Brain microvascular endothelial cell (primary cell): ENCODE results near the gene SP1.
A peak's percentile ranks its signal among the peaks of the same experiment; 100 is the strongest.
"Not testable (repeated sequence)": the region's sequence is repeated elsewhere in the genome, so short reads cannot be mapped to it uniquely, and the experiment has no call there.

ENCODE experiments used
- DNase-seq: peaks from one replicate; pipeline ENCODE4 v3.0.0-alpha.2; 2020
- H3K27ac ChIP-seq: fragments of 250-450 bp; sonication (Bioruptor Pico); 2 replicates; pipeline ENCODE4 v1.5.1; 2020; ENCODE audit warnings: mild to moderate bottlenecking, moderate library complexity
- H3K27me3 ChIP-seq: fragments of 250-450 bp; sonication (Bioruptor Pico); replicated peaks from 2 replicates; pipeline ENCODE4 v1.5.1; 2020; ENCODE audit warnings: mild to moderate bottlenecking
- H3K36me3 ChIP-seq: fragments of 250-450 bp; sonication (Bioruptor Pico); replicated peaks from 2 replicates; pipeline ENCODE4 v1.5.1; 2020; ENCODE audit warnings: mild to moderate bottlenecking
- H3K4me3 ChIP-seq: 2 replicates; pipeline ENCODE4 v1.5.1; 2011; ENCODE audit warnings: low read depth, mild to moderate bottlenecking, control low read depth, low read length, moderate library complexity
- in situ Hi-C: cut with HindIII; loops from 2 replicates; pipeline ENCODE4 v1.10.0; 2017; ENCODE audit warnings: low sequenced_read_pairs, low pct_ligation_motif_present
- TF ChIP-seq, protein P1 (sequence below): IDR thresholded peaks from 2 replicates; pipeline ENCODE4 v1.5.1; 2011; ENCODE audit warnings: low read depth, mild to moderate bottlenecking, moderate library complexity, low read length, control low read depth, inconsistent platforms; ENCODE audit errors: missing control alignments

SP1 gene

GRCh38 chr12:53380104-53380793 is at the start of gene SP1:
SP1 (plus strand) TSS chr12:53380176; CDS start chr12:53380292, 116 bp downstream.
- DNase-seq = peak; percentile 81
- in situ Hi-C loops = no loop called here
- peak within 1 kb of the TSS; percentile 95 for H3K27ac ChIP-seq
- peak within 1 kb of the TSS; percentile 64 for H3K4me3 ChIP-seq
- TF ChIP-seq, protein P1, sequence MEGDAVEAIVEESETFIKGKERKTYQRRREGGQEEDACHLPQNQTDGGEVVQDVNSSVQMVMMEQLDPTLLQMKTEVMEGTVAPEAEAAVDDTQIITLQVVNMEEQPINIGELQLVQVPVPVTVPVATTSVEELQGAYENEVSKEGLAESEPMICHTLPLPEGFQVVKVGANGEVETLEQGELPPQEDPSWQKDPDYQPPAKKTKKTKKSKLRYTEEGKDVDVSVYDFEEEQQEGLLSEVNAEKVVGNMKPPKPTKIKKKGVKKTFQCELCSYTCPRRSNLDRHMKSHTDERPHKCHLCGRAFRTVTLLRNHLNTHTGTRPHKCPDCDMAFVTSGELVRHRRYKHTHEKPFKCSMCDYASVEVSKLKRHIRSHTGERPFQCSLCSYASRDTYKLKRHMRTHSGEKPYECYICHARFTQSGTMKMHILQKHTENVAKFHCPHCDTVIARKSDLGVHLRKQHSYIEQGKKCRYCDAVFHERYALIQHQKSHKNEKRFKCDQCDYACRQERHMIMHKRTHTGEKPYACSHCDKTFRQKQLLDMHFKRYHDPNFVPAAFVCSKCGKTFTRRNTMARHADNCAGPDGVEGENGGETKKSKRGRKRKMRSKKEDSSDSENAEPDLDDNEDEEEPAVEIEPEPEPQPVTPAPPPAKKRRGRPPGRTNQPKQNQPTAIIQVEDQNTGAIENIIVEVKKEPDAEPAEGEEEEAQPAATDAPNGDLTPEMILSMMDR = no peak
- no peaks in the 10 kb centered on the region for H3K27me3 ChIP-seq
- peaks cover 15% of the 10 kb centered on the region for H3K36me3 ChIP-seq

- TF ChIP-seq, protein P1 = no peak
- H3K36me3 ChIP-seq = no peaks in the 10 kb centered on the region
- H3K4me3 ChIP-seq = no peak overlapping the region
- no peak for DNase-seq
- H3K27ac ChIP-seq = no peak overlapping the region
- in situ Hi-C loops = no loop called here
- peaks cover 7% of the 10 kb centered on the region for H3K27me3 ChIP-seq
These were observed 49.3 kb upstream of the SP1 start for GRCh38 chr12:53330671-53331070.

- H3K36me3 ChIP-seq, DNase-seq, H3K27ac ChIP-seq, in situ Hi-C loops, H3K4me3 ChIP-seq: not testable (repeated sequence)
- peaks cover 18% of the 10 kb centered on the region for H3K27me3 ChIP-seq
These were observed 47.6 kb upstream of the SP1 start for GRCh38 chr12:53332339-53332738.

GRCh38 chr12:53332744-53333143 is 47.2 kb upstream of the SP1 start:
- no peak for DNase-seq
- in situ Hi-C loops = no loop called here
- TF ChIP-seq, protein P1 = no peak
- Histone ChIP-seq H3K27ac (no peak overlapping the region), H3K27me3 (peaks cover 22% of the 10 kb centered on the region), H3K36me3 (no peaks in the 10 kb centered on the region), H3K4me3 (no peak overlapping the region)

DNA sequence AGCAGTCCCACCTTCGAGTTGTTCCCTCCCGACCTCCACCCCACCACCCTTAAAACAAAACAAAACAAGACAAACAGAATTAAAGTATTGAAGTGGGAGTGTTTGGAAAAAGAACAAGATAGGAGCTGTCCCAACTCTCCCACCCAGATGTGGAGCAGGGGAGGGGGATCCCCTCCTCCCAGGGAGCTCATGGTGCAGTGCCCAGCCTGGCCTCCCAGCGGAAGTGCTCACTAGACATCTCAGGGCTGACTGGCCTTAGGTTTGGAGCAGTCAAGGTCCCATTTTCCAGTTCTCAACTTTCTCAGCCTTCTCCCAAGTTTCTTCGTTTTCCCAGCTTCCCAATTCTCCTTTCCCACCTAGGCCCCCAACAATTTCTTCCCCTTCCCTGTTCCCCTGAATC is 46.7 kb upstream of the SP1 start:
- in situ Hi-C loops = no loop called here
- H3K36me3 ChIP-seq = no peaks in the 10 kb centered on the region
- TF ChIP-seq, protein P1 = no peak
- H3K27ac ChIP-seq = no peak overlapping the region
- no peak for DNase-seq
- H3K27me3 ChIP-seq = peaks cover 28% of the 10 kb centered on the region
- no peak overlapping the region for H3K4me3 ChIP-seq

GRCh38 chr12:53333845-53334244 is 46.1 kb upstream of the SP1 start:
- Histone ChIP-seq H3K4me3 (no peak overlapping the region), H3K27me3 (peaks cover 32% of the 10 kb centered on the region)

More at GRCh38 chr12:53333845-53334244, 46.1 kb upstream of the SP1 start:
- TF ChIP-seq, protein P1 = no peak
- in situ Hi-C loops = no loop called here
- Histone ChIP-seq H3K36me3 (no peaks in the 10 kb centered on the region), H3K27ac (no peak overlapping the region)
- no peak for DNase-seq
